ENCODE data around the gene NUP107.

NUP107 gene

GRCh38 chr12:68646484-68646883, 40.3 kb upstream of the NUP107 start:
- no peak for TF ChIP-seq CTCF (IDR thresholded peaks at IDR 0.05; ENCODE audit: low read depth, low read length)
- Histone ChIP-seq H3K4me3 (ENCODE audit: low read depth, low read length) (no peak overlapping the region), H3K36me3 (0 out of 2 replicates have a peak, but pooled peaks cover 6% of the 10 kb centered on the region), H3K27me3 (no peaks in the 10 kb centered on the region), H3K4me1 (no peaks in the 10 kb centered on the region), H3K9me3 (no peaks in the 10 kb centered on the region)
- DNase-seq, result no peak

- DNase-seq, result no peak
- no peaks in the 10 kb centered on the region for H3K4me1 ChIP-seq
- H3K27me3 ChIP-seq, result no peaks in the 10 kb centered on the region
- peaks cover 6% of the 10 kb centered on the region; the same call in 1 of the 2 replicates for H3K36me3 ChIP-seq
- H3K4me3 ChIP-seq (ENCODE audit: low read depth, low read length), result no peak overlapping the region
- no peak for TF ChIP-seq CTCF (IDR thresholded peaks at IDR 0.05; ENCODE audit: low read depth, low read length)
- H3K9me3 ChIP-seq, result no peaks in the 10 kb centered on the region
These were observed 39.3 kb upstream of the NUP107 start for GRCh38 chr12:68647507-68647906.

GRCh38 chr12:68648179-68648578, 38.6 kb upstream of the NUP107 start:
- Histone ChIP-seq H3K9me3 (no peaks in the 10 kb centered on the region), H3K27me3 (no peaks in the 10 kb centered on the region), H3K4me3 (ENCODE audit: low read depth, low read length) (no peak overlapping the region), H3K4me1 (no peaks in the 10 kb centered on the region), H3K36me3 (peaks cover 6% of the 10 kb centered on the region; the same call in 1 of the 2 replicates)
- DNase-seq, result no peak
- no peak for TF ChIP-seq CTCF (IDR thresholded peaks at IDR 0.05; ENCODE audit: low read depth, low read length)

GRCh38 chr12:68665016-68665569, 21.7 kb upstream of the NUP107 start:
- no peak for DNase-seq
- H3K27me3 ChIP-seq, result no peaks in the 10 kb centered on the region
- no peak for TF ChIP-seq CTCF (IDR thresholded peaks at IDR 0.05; ENCODE audit: low read depth, low read length)
- H3K9me3 ChIP-seq, result no peaks in the 10 kb centered on the region
- H3K36me3 ChIP-seq, result peaks cover 11% of the 10 kb centered on the region
- no peak overlapping the region for H3K4me3 ChIP-seq (ENCODE audit: low read depth, low read length)
- H3K4me1 ChIP-seq, result no peaks in the 10 kb centered on the region

- TF ChIP-seq CTCF (IDR thresholded peaks at IDR 0.05; ENCODE audit: low read depth, low read length), result no peak
- Histone ChIP-seq H3K36me3 (no peaks in the 10 kb centered on the region), H3K4me1 (no peaks in the 10 kb centered on the region), H3K4me3 (ENCODE audit: low read depth, low read length) (no peak overlapping the region), H3K9me3 (no peaks in the 10 kb centered on the region), H3K27me3 (peaks cover 4% of the 10 kb centered on the region; the same call in 1 of the 2 replicates)
- DNase-seq, result no peak
These were observed 19.5 kb upstream of the NUP107 start for GRCh38 chr12:68667291-68667690.

GRCh38 chr12:68667896-68668295, 18.9 kb upstream of the NUP107 start:
- TF ChIP-seq CTCF (IDR thresholded peaks at IDR 0.05; ENCODE audit: low read depth, low read length), result no peak
- DNase-seq, result no peak

More at GRCh38 chr12:68667896-68668295, 18.9 kb upstream of the NUP107 start:
- no peaks in the 10 kb centered on the region for H3K36me3 ChIP-seq
- H3K9me3 ChIP-seq, result no peaks in the 10 kb centered on the region
- H3K4me1 ChIP-seq, result no peaks in the 10 kb centered on the region
- H3K4me3 ChIP-seq (ENCODE audit: low read depth, low read length), result no peak overlapping the region
- H3K27me3 ChIP-seq, result peaks cover 4% of the 10 kb centered on the region; the same call in 1 of the 2 replicates

All from BE2C (cell line).